Midbrain (tissue), 1 donor: ENCODE measurements around the gene RCOR1.
"Not testable (repeated sequence)": the region's sequence is repeated elsewhere in the genome, so short reads cannot be mapped to it uniquely, and the experiment has no call there.

Experiments
- DNase-seq: peaks from one replicate; lab custom pipeline; 2025; lab: John Stamatoyannopoulos, UW

RCOR1 gene

GRCh38 chr14:102751088-102751487, 158.6 kb downstream of the RCOR1 start:
- no peak for DNase-seq

- no peak for DNase-seq
Measured at GRCh38 chr14:102752239-102752847, 159.9 kb downstream of the RCOR1 start.

- DNase-seq: no peak
Measured at GRCh38 chr14:102754370-102755262, 162.2 kb downstream of the RCOR1 start.

GRCh38 chr14:102757646-102758045, 165.2 kb downstream of the RCOR1 start:
- DNase-seq: no peak

GRCh38 chr14:102758087-102758486, 165.6 kb downstream of the RCOR1 start:
- no peak for DNase-seq

GRCh38 chr14:102759456-102760187, 167.2 kb downstream of the RCOR1 start:
- DNase-seq: no peak

GRCh38 chr14:102760496-102761193, 168.2 kb downstream of the RCOR1 start:
- no peak for DNase-seq

GRCh38 chr14:102761206-102761605, 168.8 kb downstream of the RCOR1 start:
- DNase-seq: no peak

GRCh38 chr14:102764220-102764671, 171.8 kb downstream of the RCOR1 start:
- DNase-seq: no peak

GRCh38 chr14:102765770-102766169, 173.3 kb downstream of the RCOR1 start:
- DNase-seq: not testable (repeated sequence)

GRCh38 chr14:102768223-102769048, 176.0 kb downstream of the RCOR1 start:
- peak; percentile 4 for DNase-seq

GRCh38 chr14:102769049-102769327, 176.5 kb downstream of the RCOR1 start:
- no peak for DNase-seq

- DNase-seq: no peak
Measured at GRCh38 chr14:102770147-102771123, 178.0 kb downstream of the RCOR1 start.

- DNase-seq: no peak
Measured at GRCh38 chr14:102771144-102771543, 178.7 kb downstream of the RCOR1 start.

GRCh38 chr14:102772781-102773570, 180.5 kb downstream of the RCOR1 start:
- no peak for DNase-seq

GRCh38 chr14:102774391-102775153, 182.1 kb downstream of the RCOR1 start:
- DNase-seq: peak; percentile 75

GRCh38 chr14:102775855-102776760, 183.7 kb downstream of the RCOR1 start:
- DNase-seq: no peak
